Pancreas (tissue), 10 donors: ENCODE results near the gene ZNF765. TPM values are rescaled to one million over a fixed set of nuclear protein-coding genes. Genes with fewer than 3 reads are reported as not detected.
A peak's percentile ranks its signal among the peaks of the same experiment; 100 is the strongest.

Experiments
- ATAC-seq, 4 donors: fragments of 200-7000 bp; cut with Tn5 transposase; one replicate each; pipeline versions ENCODE4 v1.8.0 to v1.9.1; 2020; ENCODE audit warnings: mild to moderate bottlenecking in 4 of 4, moderate library complexity in 4 of 4
- DNase-seq, 6 donors: peaks; one replicate each; pipeline ENCODE4 v3.0.0-alpha.2; 2020
- FAIRE-seq: peaks from 2 replicates; lab custom pipeline; 2012; peaks lifted over from hg19 to GRCh38; lab: Jason Lieb, UNC
- H3K27ac ChIP-seq, 4 donors: fragments of 200-600 bp; sonication (generic); 1 replicate in 3 of 4; 2 replicates in 1 of 4; pipeline versions ENCODE4 v1.5.0 to v1.8.0; 2020
- H3K27me3 ChIP-seq, 4 donors: fragments of 200-600 bp; one replicate each; pipeline ENCODE4 v1.8.0; 2021
- H3K36me3 ChIP-seq, 3 donors: fragments of 200-600 bp; sonication (generic) in 1 of 3; one replicate each; pipeline versions ENCODE4 v1.5.0 to v1.8.0; 2020 to 2021
- H3K4me1 ChIP-seq, 3 donors: fragments of 200-600 bp; one replicate each; pipeline ENCODE4 v1.8.0; 2021
- H3K4me3 ChIP-seq, 4 donors: fragments of 200-600 bp; sonication (generic) in 2 of 4; one replicate each; pipeline versions ENCODE4 v1.5.0 to v1.8.0; 2020 to 2021
- H3K9me3 ChIP-seq, 4 donors: fragments of 200-600 bp; one replicate each; pipeline ENCODE4 v1.8.0; 2021
- WGBS, 2 donors: extraction: QIAGEN DNeasy Blood & Tissue Kit; methylation state at CpG; one replicate each; pipeline ENCODE4 v1.1.7; 2013; 5-methylcytosine and 5-hydroxymethylcytosine counted together
- intact Hi-C, 3 donors: fragments of 100-400 bp; cut with DNase I; formaldehyde crosslinking; loops; one replicate each; pipeline versions ENCODE4 v1.11.1 to v1.14.2; 2022
- polyA plus RNA-seq, 2 donors: library from polyadenylated mRNA; stranded (reverse); fragments of 200-250 nt; gene quantifications; one replicate each; pipeline ENCODE4 v1.2.3, GENCODE V29; 2013
- total RNA-seq, 6 donors: library from RNA; stranded (reverse); fragmentation: NEBNext Ultra II Directional in 4 of 6; extraction: Animal tissue kit (Norgen Biotek cat#: 25700) in 4 of 6; gene quantifications; one replicate each; pipeline versions ENCODE4 v1.2.1 to v1.2.4, GENCODE V29; 2021 to 2023
- TF ChIP-seq, protein P1 (sequence below), 4 donors: fragments of 200-600 bp; sonication (generic) in 3 of 4; IDR thresholded peaks; one replicate each; pipeline versions ENCODE4 v1.5.0 to v1.8.0; 2021; ENCODE audit warnings: antibody characterized with exemption in 4 of 4
- donor health status: healthy with polysubstance abuse.
- donor health status: DM: no; HTN: no; CAD: no; lungs with moderate emphysema.
- donor health status: DM: no; HTN: no; CAD: no.
- donor health status: control.
- donor health status: control.
- donor health status: Bipolar disorder and iron deficiency.
- donor health status: DM: yes; HTN: yes; CAD: no.
- donor health status: DM: no; HTN: no; CAD: no.
- donor health status: DM: no; HTN: no; CAD: no.
- donor health status: DM: yes; HTN: yes; CAD: no.

Gene ZNF765
- total and polyA plus RNA-seq, 8 donors, result 3.5 to 10.1 (median 5.6) TPM

DNA sequence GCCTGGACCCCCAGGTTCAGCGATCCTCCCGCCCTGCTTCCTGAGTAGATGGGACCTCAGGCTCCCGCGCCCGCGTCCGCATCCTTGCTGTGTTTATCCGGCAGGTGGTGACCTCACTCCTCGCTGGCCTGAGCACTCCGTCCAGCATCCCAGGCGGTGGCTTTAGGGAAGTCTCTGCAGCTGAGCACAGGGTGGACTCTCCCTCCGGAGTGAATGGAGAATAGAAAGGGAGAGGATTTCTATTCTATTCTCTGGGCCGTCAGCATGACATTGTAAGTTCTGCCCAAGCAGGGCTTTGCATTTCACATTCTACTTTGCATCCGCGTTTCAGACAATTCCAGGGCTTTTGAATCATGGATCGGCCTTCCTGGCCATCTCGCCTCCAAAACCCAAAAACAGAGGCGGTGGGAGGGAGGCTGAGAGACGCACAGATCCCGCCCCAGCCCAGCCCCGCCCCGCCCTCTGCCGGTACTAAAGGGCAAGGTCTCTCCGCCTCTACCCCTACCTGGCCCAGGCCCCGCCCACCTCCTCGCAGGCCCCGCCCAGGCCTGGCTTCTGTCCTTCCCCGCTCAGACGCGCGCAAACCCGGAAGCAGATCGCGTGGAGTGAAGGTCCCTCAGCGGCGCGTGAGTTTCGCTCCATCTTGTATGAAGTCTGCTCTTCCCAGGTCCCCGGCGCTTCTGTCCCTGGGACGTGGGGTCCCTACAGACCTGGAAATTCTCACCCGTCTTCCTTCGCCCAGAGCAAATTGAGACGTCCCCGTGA, 29.6 kb upstream of the ZNF765 start, which contains the start of gene ZNF525:
TSS of gene ZNF525 (plus strand) at position 572 of the 765 bp plus-strand sequence. CDS start 6,577 bp downstream, outside the sequence.
- H3K27ac ChIP-seq, result peak within 1 kb of the TSS in 3 of 4 donors; percentile 49 to 72 (median 64)
- no peaks in the 10 kb centered on the region for H3K9me3 ChIP-seq
- peaks cover 0 to 3% (median 0%) of the 10 kb centered on the region in 3 donors for H3K4me1 ChIP-seq
- intact Hi-C loops, result loop anchor here in 1 of 3 donors (10.0 kb wide), 1 partner anchor 171 kb away; the partner anchor contains the start of gene ZNF665
- peak within 1 kb of the TSS; percentile 36 to 84 (median 43) for H3K4me3 ChIP-seq
- DNase-seq, result peak; percentile 91 to 99 (median 96)
- peak; percentile 99 to 100 (median 100) for ATAC-seq
- WGBS, 2 donors, result 1% methylated on average over 45 of the region's 45 CpGs
- FAIRE-seq, result no peak
- TF ChIP-seq, protein P1, sequence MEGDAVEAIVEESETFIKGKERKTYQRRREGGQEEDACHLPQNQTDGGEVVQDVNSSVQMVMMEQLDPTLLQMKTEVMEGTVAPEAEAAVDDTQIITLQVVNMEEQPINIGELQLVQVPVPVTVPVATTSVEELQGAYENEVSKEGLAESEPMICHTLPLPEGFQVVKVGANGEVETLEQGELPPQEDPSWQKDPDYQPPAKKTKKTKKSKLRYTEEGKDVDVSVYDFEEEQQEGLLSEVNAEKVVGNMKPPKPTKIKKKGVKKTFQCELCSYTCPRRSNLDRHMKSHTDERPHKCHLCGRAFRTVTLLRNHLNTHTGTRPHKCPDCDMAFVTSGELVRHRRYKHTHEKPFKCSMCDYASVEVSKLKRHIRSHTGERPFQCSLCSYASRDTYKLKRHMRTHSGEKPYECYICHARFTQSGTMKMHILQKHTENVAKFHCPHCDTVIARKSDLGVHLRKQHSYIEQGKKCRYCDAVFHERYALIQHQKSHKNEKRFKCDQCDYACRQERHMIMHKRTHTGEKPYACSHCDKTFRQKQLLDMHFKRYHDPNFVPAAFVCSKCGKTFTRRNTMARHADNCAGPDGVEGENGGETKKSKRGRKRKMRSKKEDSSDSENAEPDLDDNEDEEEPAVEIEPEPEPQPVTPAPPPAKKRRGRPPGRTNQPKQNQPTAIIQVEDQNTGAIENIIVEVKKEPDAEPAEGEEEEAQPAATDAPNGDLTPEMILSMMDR (IDR thresholded peaks at IDR 0.05), result peak in 3 of 4 donors; percentile 6 to 44 (median 36)
- no peaks in the 10 kb centered on the region for H3K27me3 ChIP-seq
- no peaks in the 10 kb centered on the region for H3K36me3 ChIP-seq

DNA sequence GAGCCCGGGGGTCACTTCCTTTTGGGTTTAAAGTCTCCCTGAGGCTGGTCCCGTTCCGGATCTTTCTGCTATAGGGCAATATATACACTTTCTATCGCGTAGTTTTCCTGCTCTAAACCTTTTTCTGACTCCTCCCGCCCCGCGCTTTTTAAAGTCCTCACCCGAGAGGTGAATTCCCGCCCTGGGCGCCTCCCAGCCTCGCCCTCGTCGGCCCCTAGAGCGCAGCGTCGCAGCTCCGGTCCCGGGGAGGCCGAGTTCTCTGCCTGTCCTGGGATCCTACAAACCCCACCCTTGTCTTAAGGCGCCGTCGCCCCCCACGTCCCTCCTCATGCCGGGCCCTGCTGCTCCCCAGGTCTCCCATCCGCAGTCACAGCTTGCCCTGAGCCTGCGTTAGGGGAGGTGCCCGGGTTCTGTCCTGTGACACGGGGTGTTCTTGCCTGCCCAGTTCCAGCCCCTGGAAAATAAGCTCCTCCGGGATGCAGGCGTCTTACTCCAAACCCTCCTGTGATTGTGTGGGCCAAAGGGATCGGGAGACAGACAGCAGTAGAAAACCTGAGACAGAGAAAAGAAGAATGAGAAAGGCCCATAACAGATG, 29.0 kb upstream of the ZNF765 start:
- peak in 3 of 6 donors; percentile 27 to 75 (median 67) for DNase-seq
- FAIRE-seq, result no peak
- Histone ChIP-seq H3K36me3 (no peaks in the 10 kb centered on the region), H3K9me3 (no peaks in the 10 kb centered on the region), H3K27me3 (no peaks in the 10 kb centered on the region), H3K4me3 (peak overlapping the region; percentile 36 to 84 (median 43)), H3K27ac (peak overlapping the region in 3 of 4 donors; percentile 49 to 72 (median 64)), H3K4me1 (peaks cover 0 to 3% (median 0%) of the 10 kb centered on the region in 3 donors)
- TF ChIP-seq, protein P1 (IDR thresholded peaks at IDR 0.05), result no peak
- peak; percentile 41 to 79 (median 65) for ATAC-seq
- 0 to 1% methylated on average over 21 to 32 of the region's 32 CpGs for WGBS, 2 donors
- intact Hi-C loops, result loop anchor here in 1 of 3 donors (10.0 kb wide), 1 partner anchor 171 kb away; the partner anchor contains the start of gene ZNF665

DNA sequence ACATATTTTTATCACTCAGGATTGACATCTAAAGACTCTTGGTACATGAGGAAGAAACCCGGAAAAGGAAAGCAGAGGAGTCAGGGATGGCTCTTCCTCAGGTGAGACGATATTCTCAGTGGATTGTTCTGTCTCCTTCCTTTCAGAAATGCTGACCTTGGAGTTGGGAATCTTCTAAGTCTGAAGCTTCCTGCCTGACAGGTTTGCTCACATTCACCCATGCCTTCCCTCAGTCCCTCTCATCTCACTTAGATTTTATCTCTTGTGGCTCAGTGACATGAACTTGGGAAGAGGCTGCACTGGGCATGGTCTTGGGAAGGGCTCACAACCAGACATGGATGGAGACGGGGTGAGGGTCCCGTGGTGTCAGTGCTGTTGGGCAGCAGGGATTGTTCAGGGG, 22.8 kb upstream of the ZNF765 start:
- FAIRE-seq (no peak), DNase-seq (no peak), ATAC-seq (no peak)
- no peaks in the 10 kb centered on the region for H3K27me3 ChIP-seq
- 92 to 94% methylated on average over 4 of the region's 4 CpGs for WGBS, 2 donors
- no peak overlapping the region for H3K27ac ChIP-seq
- no peaks in the 10 kb centered on the region for H3K4me1 ChIP-seq
- intact Hi-C loops, result no loop called here
- peaks cover 0 to 15% (median 0%) of the 10 kb centered on the region in 3 donors for H3K36me3 ChIP-seq
- no peak overlapping the region for H3K4me3 ChIP-seq
- TF ChIP-seq, protein P1 (IDR thresholded peaks at IDR 0.05), result no peak
- no peaks in the 10 kb centered on the region for H3K9me3 ChIP-seq

DNA sequence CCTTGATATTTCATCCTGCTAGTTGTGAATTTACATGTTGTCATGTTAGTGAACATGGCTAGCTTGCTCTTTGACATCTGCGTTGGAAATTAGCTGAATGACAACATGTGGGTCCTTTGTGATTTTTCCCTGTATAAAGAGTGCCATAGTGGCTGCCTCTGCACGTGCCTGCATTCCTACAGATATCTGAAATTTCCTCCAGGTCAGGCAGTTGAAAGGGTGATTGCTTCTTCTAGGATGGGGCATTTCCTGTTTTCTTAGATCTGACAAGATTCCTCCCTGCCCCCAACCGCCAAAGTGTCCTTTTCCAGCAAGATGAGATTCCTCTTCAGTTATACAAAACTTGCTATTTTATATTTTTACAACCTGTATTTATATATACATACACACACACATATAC, 20.7 kb upstream of the ZNF765 start:
- Histone ChIP-seq H3K27ac (no peak overlapping the region), H3K9me3 (no peaks in the 10 kb centered on the region), H3K4me3 (no peak overlapping the region), H3K36me3 (peaks cover 0 to 34% (median 0%) of the 10 kb centered on the region in 3 donors), H3K4me1 (no peaks in the 10 kb centered on the region), H3K27me3 (no peaks in the 10 kb centered on the region)
- DNase-seq (no peak), FAIRE-seq (no peak), ATAC-seq (no peak)
- WGBS, 2 donors, result 66 to 74% methylated on average over 3 of the region's 3 CpGs
- intact Hi-C loops, result no loop called here
- TF ChIP-seq, protein P1 (IDR thresholded peaks at IDR 0.05), result no peak
